ENCODE data around the gene MYO3B.

- TF ChIP-seq POLR2A (IDR thresholded peaks at IDR 0.05; ENCODE audit: low read length) = no peak
- TF ChIP-seq GATA1 (IDR thresholded peaks at IDR 0.05; ENCODE audit: low read depth, low read length) = no peak
Measured at GRCh38 chr2:170461889-170462288, 283.9 kb downstream of the MYO3B start.
